ENCODE data around the gene VBP1. TPM values are rescaled to one million over a fixed set of nuclear protein-coding genes. Genes with fewer than 3 reads are reported as not detected.

Gene VBP1
- total RNA-seq, 1 experiment from 2014 or later: 126 TPM

GRCh38 chrX:155259752-155260151 is 43.5 kb downstream of the VBP1 start:
- no TSS peak for BruUV-seq (replicated peaks)
- ChIA-PET CTCF (no interaction called here), POLR2A (no interaction called here)

GRCh38 chrX:155262970-155263754 is 46.9 kb downstream of the VBP1 start:
- no peaks in the 10 kb centered on the region; the same call in none of the 2 replicates for H3K27me3 ChIP-seq (ENCODE audit: control insufficient read depth, insufficient read depth, low read length)

More at GRCh38 chrX:155259752-155260151, 43.5 kb downstream of the VBP1 start:
- Histone ChIP-seq H3K4me3 (ENCODE audit: low read depth in 2 of 2, low read length in 2 of 2) (no peak overlapping the region), H3K4me1 (ENCODE audit: control insufficient read depth, insufficient read depth, low read length) (peaks cover 5% of the 10 kb centered on the region), H3K9me3 (ENCODE audit: control insufficient read depth, insufficient read depth, low read depth, low read length) (no peaks in the 10 kb centered on the region), H3K27me3 (ENCODE audit: control insufficient read depth, insufficient read depth, low read length) (peaks cover 2% of the 10 kb centered on the region), H3K36me3 (ENCODE audit: control insufficient read depth, insufficient read depth, low read length) (no peaks in the 10 kb centered on the region; the same call in 1 of the 2 replicates), H3K27ac (ENCODE audit: low read length) (no peak overlapping the region)
- DNase-seq (ENCODE audit: low read depth, low spot score): no peak
- TF ChIP-seq, protein P1, sequence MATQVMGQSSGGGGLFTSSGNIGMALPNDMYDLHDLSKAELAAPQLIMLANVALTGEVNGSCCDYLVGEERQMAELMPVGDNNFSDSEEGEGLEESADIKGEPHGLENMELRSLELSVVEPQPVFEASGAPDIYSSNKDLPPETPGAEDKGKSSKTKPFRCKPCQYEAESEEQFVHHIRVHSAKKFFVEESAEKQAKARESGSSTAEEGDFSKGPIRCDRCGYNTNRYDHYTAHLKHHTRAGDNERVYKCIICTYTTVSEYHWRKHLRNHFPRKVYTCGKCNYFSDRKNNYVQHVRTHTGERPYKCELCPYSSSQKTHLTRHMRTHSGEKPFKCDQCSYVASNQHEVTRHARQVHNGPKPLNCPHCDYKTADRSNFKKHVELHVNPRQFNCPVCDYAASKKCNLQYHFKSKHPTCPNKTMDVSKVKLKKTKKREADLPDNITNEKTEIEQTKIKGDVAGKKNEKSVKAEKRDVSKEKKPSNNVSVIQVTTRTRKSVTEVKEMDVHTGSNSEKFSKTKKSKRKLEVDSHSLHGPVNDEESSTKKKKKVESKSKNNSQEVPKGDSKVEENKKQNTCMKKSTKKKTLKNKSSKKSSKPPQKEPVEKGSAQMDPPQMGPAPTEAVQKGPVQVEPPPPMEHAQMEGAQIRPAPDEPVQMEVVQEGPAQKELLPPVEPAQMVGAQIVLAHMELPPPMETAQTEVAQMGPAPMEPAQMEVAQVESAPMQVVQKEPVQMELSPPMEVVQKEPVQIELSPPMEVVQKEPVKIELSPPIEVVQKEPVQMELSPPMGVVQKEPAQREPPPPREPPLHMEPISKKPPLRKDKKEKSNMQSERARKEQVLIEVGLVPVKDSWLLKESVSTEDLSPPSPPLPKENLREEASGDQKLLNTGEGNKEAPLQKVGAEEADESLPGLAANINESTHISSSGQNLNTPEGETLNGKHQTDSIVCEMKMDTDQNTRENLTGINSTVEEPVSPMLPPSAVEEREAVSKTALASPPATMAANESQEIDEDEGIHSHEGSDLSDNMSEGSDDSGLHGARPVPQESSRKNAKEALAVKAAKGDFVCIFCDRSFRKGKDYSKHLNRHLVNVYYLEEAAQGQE (IDR thresholded peaks at IDR 0.05; ENCODE audit: insufficient read depth in 1 of 2, low read depth in 2 of 2, low read length in 1 of 2): no peak
- no peak for TF ChIP-seq TCF7L2 (IDR thresholded peaks at IDR 0.05; ENCODE audit: low read depth, low read length)
- TF ChIP-seq CTCF (IDR thresholded peaks at IDR 0.05): no peak
- TF ChIP-seq POLR2AphosphoS5 (IDR thresholded peaks at IDR 0.05; ENCODE audit: low read depth, low read length): no peak
- TF ChIP-seq SIN3A (IDR thresholded peaks at IDR 0.05; ENCODE audit: borderline replicate concordance, insufficient read depth, low read depth, low read length): no peak
- intact Hi-C loops (cut with micrococcal nuclease; ENCODE audit: unreplicated experiment): no loop called here
- in situ Hi-C loops (cut with HindIII; ENCODE audit: low pct_unique_long_range_greater_than_20kb, low sequenced_read_pairs): no loop called here
- no peak for ATAC-seq

More at GRCh38 chrX:155262970-155263754, 46.9 kb downstream of the VBP1 start:
- no peaks in the 10 kb centered on the region for H3K36me3 ChIP-seq (ENCODE audit: control insufficient read depth, insufficient read depth, low read length)
- ChIA-PET POLR2A (no interaction called here), CTCF (no interaction called here)
- peaks cover 5% of the 10 kb centered on the region for H3K4me1 ChIP-seq (ENCODE audit: control insufficient read depth, insufficient read depth, low read length)
- in situ Hi-C loops (cut with HindIII; ENCODE audit: low pct_unique_long_range_greater_than_20kb, low sequenced_read_pairs): no loop called here
- ATAC-seq (no peak), DNase-seq (ENCODE audit: low read depth, low spot score) (no peak)
- BruUV-seq (replicated peaks): no TSS peak
- peak overlapping the region; percentile 67 to 87 for H3K4me3 ChIP-seq (ENCODE audit: low read depth in 2 of 2, low read length in 2 of 2)
- TF ChIP-seq CTCF (IDR thresholded peaks at IDR 0.05) (no peak), POLR2AphosphoS5 (IDR thresholded peaks at IDR 0.05; ENCODE audit: low read depth, low read length) (no peak), TCF7L2 (IDR thresholded peaks at IDR 0.05; ENCODE audit: low read depth, low read length) (no peak), SIN3A (IDR thresholded peaks at IDR 0.05; ENCODE audit: borderline replicate concordance, insufficient read depth, low read depth, low read length) (no peak)
- TF ChIP-seq, protein P1 (IDR thresholded peaks at IDR 0.05; ENCODE audit: insufficient read depth in 1 of 2, low read depth in 2 of 2, low read length in 1 of 2): no peak
- H3K27ac ChIP-seq (ENCODE audit: low read length): peak overlapping the region; percentile 68; the same call in 1 of the 2 replicates
- no peaks in the 10 kb centered on the region for H3K9me3 ChIP-seq (ENCODE audit: control insufficient read depth, insufficient read depth, low read depth, low read length)
- intact Hi-C loops (cut with micrococcal nuclease; ENCODE audit: unreplicated experiment): no loop called here

Data from Panc1 (cell line).